A549 (cell line): ENCODE results near the gene CD151. TPM values are rescaled to one million over a fixed set of nuclear protein-coding genes. Genes with fewer than 3 reads are reported as not detected.

Experiments
- ATAC-seq, 2 experiments: fragments of 200-7000 bp in 1 of 2; fragments of >200 bp in 1 of 2; cut with Nextera tagmentation in 1 of 2; cut with Tn5 transposase in 1 of 2; 3 replicates each; pipeline versions ENCODE4 v1.8.0 to v1.9.1; 2018 to 2020; ENCODE audit warnings: mild to moderate bottlenecking in 1 of 2, moderate library complexity in 1 of 2
- CTCF ChIA-PET: fragments of 300-600 bp; sonication (Branson Sonifier 250); formaldehyde crosslinking; extraction: SDS; loops from one replicate; lab custom pipeline; 2021; ENCODE audit warnings: antibody characterized with exemption, inconsistent platforms; lab: Yijun Ruan, JAX
- POLR2A ChIA-PET: fragments of 350-600 bp; formaldehyde crosslinking; extraction: SDS; loops from one replicate; lab custom pipeline; 2021; ENCODE audit warnings: antibody characterized with exemption, inconsistent platforms; lab: Yijun Ruan, JAX
- DNase-seq, 2 experiments: peaks; one replicate each; pipeline versions ENCODE4 v3.0.0 to v3.0.0-alpha.2; 2011 to 2016; ENCODE audit warnings: low read depth in 1 of 2, low spot score in 1 of 2
- FAIRE-seq: peaks from 2 replicates; lab custom pipeline; 2011; peaks lifted over from hg19 to GRCh38; lab: Jason Lieb, UNC
- H3K27ac ChIP-seq, 2 experiments: fragments of >200 bp; sonication (Bioruptor Twin); formaldehyde crosslinking; 3 replicates each; pipeline ENCODE4 v1.5.1; 2016 to 2017
- H3K4me1 ChIP-seq: fragments of >200 bp; sonication (Bioruptor Twin); formaldehyde crosslinking; 3 replicates; pipeline ENCODE4 v1.6.1; 2016
- H3K4me2 ChIP-seq: fragments of >200 bp; sonication (Bioruptor Twin); formaldehyde crosslinking; 3 replicates; pipeline ENCODE4 v1.6.1; 2016
- H3K4me3 ChIP-seq: fragments of >200 bp; sonication (Bioruptor Twin); formaldehyde crosslinking; 3 replicates; pipeline ENCODE4 v1.5.1; 2016
- H3K9me3 ChIP-seq: fragments of >200 bp; sonication (Bioruptor Twin); formaldehyde crosslinking; 3 replicates; pipeline ENCODE4 v1.6.1; 2016
- ATOH8 ChIP-seq: fragments of 250-450 bp; sonication (Bioruptor Pico); IDR thresholded peaks from 2 replicates; pipeline ENCODE4 v1.5.0; 2020; ENCODE audit warnings: low read depth, mild to moderate bottlenecking, moderate library complexity
- BHLHE40 ChIP-seq: IDR thresholded peaks from 2 replicates; pipeline ENCODE4 v1.6.1; 2012; ENCODE audit warnings: low read depth, low read length, inconsistent platforms
- CEBPB ChIP-seq, 2 experiments: fragments of >200 bp in 1 of 2; sonication (Bioruptor Twin) in 1 of 2; formaldehyde crosslinking in 1 of 2; IDR thresholded peaks; 2 replicates each; pipeline ENCODE4 v1.6.1; 2012 to 2016
- CHD4 ChIP-seq: fragments of 200-600 bp; sonication (generic); IDR thresholded peaks from 2 replicates; pipeline ENCODE4 v1.6.1; 2016; ENCODE audit warnings: antibody characterized with exemption, mild to moderate bottlenecking, borderline replicate concordance
- EHMT2 ChIP-seq: fragments of 200-600 bp; sonication (generic); IDR thresholded peaks from 2 replicates; pipeline ENCODE4 v1.6.1; 2016; ENCODE audit warnings: antibody characterized with exemption, low read depth, mild to moderate bottlenecking, moderate library complexity
- ESRRA ChIP-seq: fragments of 150-350 bp; IDR thresholded peaks from 2 replicates; pipeline ENCODE4 v1.6.1; 2014; ENCODE audit warnings: mild to moderate bottlenecking, low read length, borderline replicate concordance
- FOXS1 ChIP-seq: fragments of 250-450 bp; sonication (Bioruptor Pico); IDR thresholded peaks from 2 replicates; pipeline ENCODE4 v1.5.0; 2020; ENCODE audit warnings: mild to moderate bottlenecking, moderate library complexity
- HOXB5 ChIP-seq: fragments of 250-450 bp; sonication (Bioruptor Pico); IDR thresholded peaks from 2 replicates; pipeline ENCODE4 v1.5.0; 2020; ENCODE audit warnings: mild to moderate bottlenecking, moderate library complexity
- JUN ChIP-seq, 2 experiments: fragments of >200 bp; sonication (Bioruptor Twin); formaldehyde crosslinking; IDR thresholded peaks; 2 replicates in 1 of 2; 3 replicates in 1 of 2; pipeline ENCODE4 v1.6.1; 2016 to 2017
- JUNB ChIP-seq: fragments of >200 bp; sonication (Bioruptor Twin); formaldehyde crosslinking; IDR thresholded peaks from 2 replicates; pipeline ENCODE4 v1.6.1; 2016
- MAX ChIP-seq: IDR thresholded peaks from 2 replicates; pipeline ENCODE4 v1.6.1; 2012
- MAZ ChIP-seq: fragments of 150-350 bp; IDR thresholded peaks from 2 replicates; pipeline ENCODE4 v1.6.1; 2014; ENCODE audit warnings: antibody characterized with exemption, low read depth, low read length, borderline replicate concordance
- MYC ChIP-seq: IDR thresholded peaks from 2 replicates; pipeline ENCODE4 v1.6.1; 2012; ENCODE audit warnings: mild to moderate bottlenecking, inconsistent platforms, low read length, improper control_type of control experiment, borderline replicate concordance
- NPAS2 ChIP-seq: fragments of 250-450 bp; sonication (Bioruptor Pico); IDR thresholded peaks from 2 replicates; pipeline ENCODE4 v1.8.0; 2022; ENCODE audit warnings: mild to moderate bottlenecking, moderate library complexity, borderline replicate concordance
- PHF8 ChIP-seq: fragments of 200-600 bp; sonication (generic); IDR thresholded peaks from 2 replicates; pipeline ENCODE4 v1.6.1; 2016; ENCODE audit warnings: low read depth, mild to moderate bottlenecking, antibody characterized with exemption, moderate library complexity, borderline replicate concordance
- POLR2A ChIP-seq: IDR thresholded peaks from 2 replicates; pipeline ENCODE4 v1.6.1; 2012; ENCODE audit warnings: mild to moderate bottlenecking, low read length
- RAD21 ChIP-seq, 2 experiments: fragments of >200 bp in 1 of 2; sonication (Bioruptor Twin) in 1 of 2; formaldehyde crosslinking in 1 of 2; IDR thresholded peaks in 1 of 2; conservative IDR thresholded peaks in 1 of 2; 2 replicates in 1 of 2; 3 replicates in 1 of 2; pipeline ENCODE4 v1.6.1; 2012 to 2018; ENCODE audit warnings: inconsistent platforms in 1 of 2
- RARB ChIP-seq: fragments of 250-450 bp; sonication (Bioruptor Pico); IDR thresholded peaks from 2 replicates; pipeline ENCODE4 v1.8.0; 2021; ENCODE audit warnings: mild to moderate bottlenecking, moderate library complexity
- RFX5 ChIP-seq: fragments of 450-650 bp; IDR thresholded peaks from 2 replicates; pipeline ENCODE4 v1.7.1; 2014; ENCODE audit warnings: antibody characterized with exemption, mild to moderate bottlenecking, moderate library complexity
- TFCP2L1 ChIP-seq: fragments of 250-450 bp; sonication (Bioruptor Pico); IDR thresholded peaks from 2 replicates; pipeline ENCODE4 v1.5.0; 2021; ENCODE audit warnings: mild to moderate bottlenecking
- TP53 ChIP-seq: fragments of 250-450 bp; sonication (Bioruptor Pico); IDR thresholded peaks from 2 replicates; pipeline ENCODE4 v1.5.0; 2021; ENCODE audit warnings: mild to moderate bottlenecking, moderate library complexity
- ZFP36 ChIP-seq: fragments of 450-650 bp; IDR thresholded peaks from 2 replicates; pipeline ENCODE4 v1.6.1; 2014; ENCODE audit warnings: borderline replicate concordance; ENCODE audit not compliant: partially characterized antibody
- ZNF302 ChIP-seq: fragments of 250-450 bp; sonication (Bioruptor Pico); IDR thresholded peaks from 2 replicates; pipeline ENCODE4 v1.9.0; 2021; ENCODE audit warnings: inconsistent platforms, mild to moderate bottlenecking, moderate library complexity
- ZSCAN20 ChIP-seq: fragments of 250-450 bp; sonication (Bioruptor Pico); IDR thresholded peaks from 2 replicates; pipeline ENCODE4 v1.8.0; 2022; ENCODE audit warnings: mild to moderate bottlenecking, moderate library complexity
- WGBS: methylation state at CpG from one replicate; pipeline ENCODE4 v1.1.6; 2017; ENCODE audit errors: missing lambda C conversion rate; 5-methylcytosine and 5-hydroxymethylcytosine counted together
- polyA plus RNA-seq, 4 experiments: library from polyadenylated mRNA; depleted of rRNA in 3 of 4; stranded (reverse); fragments of >200 nt; fragmentation: RNase III in 1 of 4; extraction: RNeasy Plus Mini Kit Qiagen cat#74134 plus additional on column Dnase treatment in 1 of 4; gene quantifications; 2 replicates in 3 of 4; 3 replicates in 1 of 4; pipeline ENCODE4 v1.2.3, GENCODE V29; 2011 to 2017
- TF ChIP-seq, protein P1 (sequence below): fragments of 200-600 bp; sonication (generic); IDR thresholded peaks from 2 replicates; pipeline ENCODE4 v1.6.1; 2016; ENCODE audit warnings: antibody characterized with exemption, mild to moderate bottlenecking, moderate library complexity
- TF ChIP-seq, protein P2 (sequence below): fragments of >200 bp; sonication (Bioruptor Twin); formaldehyde crosslinking; IDR thresholded peaks from 3 replicates; pipeline ENCODE4 v1.6.1; 2016

CD151 gene
- polyA plus RNA-seq, 2 of the 4 experiments (the other 2 are of a cell fraction), result 409 to 701 TPM

GRCh38 chr11:831961-832528 is 707 bp upstream of the CD151 start (continued):
- TF ChIP-seq, protein P1, sequence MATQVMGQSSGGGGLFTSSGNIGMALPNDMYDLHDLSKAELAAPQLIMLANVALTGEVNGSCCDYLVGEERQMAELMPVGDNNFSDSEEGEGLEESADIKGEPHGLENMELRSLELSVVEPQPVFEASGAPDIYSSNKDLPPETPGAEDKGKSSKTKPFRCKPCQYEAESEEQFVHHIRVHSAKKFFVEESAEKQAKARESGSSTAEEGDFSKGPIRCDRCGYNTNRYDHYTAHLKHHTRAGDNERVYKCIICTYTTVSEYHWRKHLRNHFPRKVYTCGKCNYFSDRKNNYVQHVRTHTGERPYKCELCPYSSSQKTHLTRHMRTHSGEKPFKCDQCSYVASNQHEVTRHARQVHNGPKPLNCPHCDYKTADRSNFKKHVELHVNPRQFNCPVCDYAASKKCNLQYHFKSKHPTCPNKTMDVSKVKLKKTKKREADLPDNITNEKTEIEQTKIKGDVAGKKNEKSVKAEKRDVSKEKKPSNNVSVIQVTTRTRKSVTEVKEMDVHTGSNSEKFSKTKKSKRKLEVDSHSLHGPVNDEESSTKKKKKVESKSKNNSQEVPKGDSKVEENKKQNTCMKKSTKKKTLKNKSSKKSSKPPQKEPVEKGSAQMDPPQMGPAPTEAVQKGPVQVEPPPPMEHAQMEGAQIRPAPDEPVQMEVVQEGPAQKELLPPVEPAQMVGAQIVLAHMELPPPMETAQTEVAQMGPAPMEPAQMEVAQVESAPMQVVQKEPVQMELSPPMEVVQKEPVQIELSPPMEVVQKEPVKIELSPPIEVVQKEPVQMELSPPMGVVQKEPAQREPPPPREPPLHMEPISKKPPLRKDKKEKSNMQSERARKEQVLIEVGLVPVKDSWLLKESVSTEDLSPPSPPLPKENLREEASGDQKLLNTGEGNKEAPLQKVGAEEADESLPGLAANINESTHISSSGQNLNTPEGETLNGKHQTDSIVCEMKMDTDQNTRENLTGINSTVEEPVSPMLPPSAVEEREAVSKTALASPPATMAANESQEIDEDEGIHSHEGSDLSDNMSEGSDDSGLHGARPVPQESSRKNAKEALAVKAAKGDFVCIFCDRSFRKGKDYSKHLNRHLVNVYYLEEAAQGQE, result no peak
- TF ChIP-seq FOXS1 (CRISPR knock-in tag), result no peak

- POLR2A ChIA-PET, result interaction anchor here (1.2 to 5.1 kb wide), 5 partner anchors 10 to 24 kb away, joined by 3 to 52 read pairs (median 20); partner anchors contain the start of genes PNPLA2, POLR2L, RPLP2 and TSPAN4
- no CpG with 5 or more reads among the region's 55 CpGs for WGBS
- peak overlapping the region; percentile 86 for H3K4me3 ChIP-seq
- TF ChIP-seq RARB (CRISPR knock-in tag) (no peak), FOXS1 (CRISPR knock-in tag) (no peak), TFCP2L1 (CRISPR knock-in tag) (peak; percentile 63; the same call in 1 of the 2 replicates), MAX (0 out of 2 replicates have a peak, but pooled peaks have one; percentile 2), TP53 (CRISPR knock-in tag) (0 out of 2 replicates have a peak, but pooled peaks have one; percentile 52), ZFP36 (no peak), ZSCAN20 (CRISPR knock-in tag) (no peak), ATOH8 (no peak), POLR2A (peak; percentile 5; the same call in 1 of the 2 replicates), PHF8 (peak; percentile 11; the same call in 1 of the 2 replicates), MAZ (no peak), HOXB5 (CRISPR knock-in tag) (no peak), MYC (0 out of 2 replicates have a peak, but pooled peaks have one; percentile 39), RAD21 (conservative IDR thresholded peaks at IDR 0.05 in 1 of 2, IDR thresholded peaks at IDR 0.05 in 1 of 2) (no peak), BHLHE40 (no peak), RFX5 (no peak), NPAS2 (no peak), JUNB (no peak), EHMT2 (no peak), JUN (IDR thresholded peaks at IDR 0.05) (peak in 1 of 2 experiments; percentile 59; a peak in 3 of 5 replicates), ZNF302 (no peak), CEBPB (IDR thresholded peaks at IDR 0.05) (no peak), CHD4 (no peak), ESRRA (no peak)
- TF ChIP-seq, protein P2, sequence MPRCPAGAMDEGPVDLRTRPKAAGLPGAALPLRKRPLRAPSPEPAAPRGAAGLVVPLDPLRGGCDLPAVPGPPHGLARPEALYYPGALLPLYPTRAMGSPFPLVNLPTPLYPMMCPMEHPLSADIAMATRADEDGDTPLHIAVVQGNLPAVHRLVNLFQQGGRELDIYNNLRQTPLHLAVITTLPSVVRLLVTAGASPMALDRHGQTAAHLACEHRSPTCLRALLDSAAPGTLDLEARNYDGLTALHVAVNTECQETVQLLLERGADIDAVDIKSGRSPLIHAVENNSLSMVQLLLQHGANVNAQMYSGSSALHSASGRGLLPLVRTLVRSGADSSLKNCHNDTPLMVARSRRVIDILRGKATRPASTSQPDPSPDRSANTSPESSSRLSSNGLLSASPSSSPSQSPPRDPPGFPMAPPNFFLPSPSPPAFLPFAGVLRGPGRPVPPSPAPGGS, result no peak
- TF ChIP-seq, all 56 proteins: peak for 7
- Histone ChIP-seq H3K27ac (peak overlapping the region; percentile 98 to 100), H3K9me3 (no peaks in the 10 kb centered on the region), H3K4me2 (peak overlapping the region; percentile 88), H3K4me1 (peaks cover 57% of the 10 kb centered on the region)
- CTCF ChIA-PET, result interaction anchor here (0.8 to 2.4 kb wide), 4 partner anchors 9 to 18 kb away, joined by 4 to 10 read pairs (median 6); no protein-coding TSS in a partner anchor
- DNase-seq (peak in 1 of 2 experiments; percentile 55), ATAC-seq (peak in 1 of 2 experiments; percentile 1; a peak in 2 of 6 replicates), FAIRE-seq (no peak)
Observed at GRCh38 chr11:833114-833791, 501 bp downstream of the CD151 start.
